CD4-positive, alpha-beta T cell (primary cell): ENCODE results near the gene KIF21A. TPM values are rescaled to one million over a fixed set of nuclear protein-coding genes. Genes with fewer than 3 reads are reported as not detected.

Source experiments
- ATAC-seq: fragments of 200-7000 bp; cut with Tn5 transposase; one replicate; pipeline ENCODE4 v1.10.0; 2022; ENCODE audit warnings: mild to moderate bottlenecking; ENCODE audit not compliant: poor library complexity
- CTCF ChIA-PET: fragments of 350-600 bp; sonication (Branson Sonifier 250); formaldehyde crosslinking; loops from one replicate; lab custom pipeline; 2021; ENCODE audit warnings: antibody characterized with exemption, inconsistent platforms; lab: Charles Lee
- POLR2A ChIA-PET: fragments of 350-600 bp; sonication (Branson Sonifier 250); formaldehyde crosslinking; loops from one replicate; lab custom pipeline; 2021; ENCODE audit warnings: antibody characterized with exemption, inconsistent platforms; lab: Charles Lee
- DNase-seq, 14 experiments: peaks; one replicate each; pipeline ENCODE4 v3.0.0-alpha.2; 2013 to 2020; ENCODE audit warnings: mixed read lengths in 2 of 14
- H3K27ac ChIP-seq, 2 donors: one replicate each; pipeline versions ENCODE4 v1.5.1 to v1.7.0; 2013; ENCODE audit warnings: low read length in 2 of 2, low read depth in 1 of 2, mild to moderate bottlenecking in 1 of 2
- H3K27me3 ChIP-seq, 2 experiments: 1 replicate in 1 of 2; 2 replicates in 1 of 2; pipeline versions ENCODE4 v1.6.1 to v1.7.0; 2013; ENCODE audit warnings: low read length in 2 of 2, control low read depth in 1 of 2, mild to moderate bottlenecking in 1 of 2, moderate library complexity in 1 of 2; ENCODE audit not compliant: insufficient read depth in 2 of 2, control insufficient read depth in 1 of 2
- H3K36me3 ChIP-seq: one replicate; pipeline ENCODE4 v1.6.1; 2013; ENCODE audit warnings: low read length, control low read depth; ENCODE audit not compliant: insufficient read depth
- H3K4me1 ChIP-seq: one replicate; pipeline ENCODE4 v1.6.1; 2013; ENCODE audit warnings: low read length, control low read depth; ENCODE audit not compliant: insufficient read depth
- H3K4me3 ChIP-seq: one replicate; pipeline ENCODE4 v1.5.1; 2013; ENCODE audit warnings: mild to moderate bottlenecking, low read length, moderate library complexity
- H3K9me3 ChIP-seq, 2 experiments: 1 replicate in 1 of 2; 2 replicates in 1 of 2; pipeline versions ENCODE4 v1.6.1 to v1.7.0; 2013; ENCODE audit warnings: low read length in 2 of 2, mild to moderate bottlenecking in 2 of 2, control low read depth in 1 of 2, moderate library complexity in 1 of 2; ENCODE audit not compliant: control insufficient read depth in 1 of 2, insufficient read depth in 1 of 2
- H3K27ac Mint-ChIP-seq: one replicate; pipeline ENCODE4 v1.8.0; 2020; ENCODE audit warnings: mixed read lengths
- H3K27me3 Mint-ChIP-seq: one replicate; pipeline ENCODE4 v1.8.0; 2021; ENCODE audit warnings: mixed read lengths
- H3K36me3 Mint-ChIP-seq: one replicate; pipeline ENCODE4 v1.8.0; 2021; ENCODE audit warnings: low read depth, mixed read lengths
- H3K4me1 Mint-ChIP-seq: one replicate; pipeline ENCODE4 v1.8.0; 2021; ENCODE audit warnings: low read depth, mixed read lengths
- H3K4me3 Mint-ChIP-seq: one replicate; pipeline ENCODE4 v1.8.0; 2020; ENCODE audit warnings: mild to moderate bottlenecking, mixed read lengths
- H3K9me3 Mint-ChIP-seq: one replicate; pipeline ENCODE4 v1.8.0; 2020; ENCODE audit warnings: mixed read lengths
- CTCF ChIP-seq: fragments of 200-600 bp; IDR thresholded peaks from one replicate; pipeline ENCODE4 v1.8.0; 2022; ENCODE audit warnings: antibody characterized with exemption, mild to moderate bottlenecking
- intact Hi-C, 2 experiments: fragments of 100-400 bp; cut with DNase I in 1 of 2; cut with micrococcal nuclease in 1 of 2; formaldehyde crosslinking; loops; one replicate each; pipeline versions ENCODE4 v1.15.1 to v1.9.0; 2023 to 2025; cut with DNase I, micrococcal nuclease
- total RNA-seq, 174 experiments: library from RNA in 2 of 174; stranded (reverse) in 2 of 174; gene quantifications; one replicate each; pipeline ENCODE4 v1.2.3 and lab custom pipeline; 2021 to 2026

Gene KIF21A
- total RNA-seq, 2 experiments from 2014 or later = 3.2 to 3.4 TPM

DNA sequence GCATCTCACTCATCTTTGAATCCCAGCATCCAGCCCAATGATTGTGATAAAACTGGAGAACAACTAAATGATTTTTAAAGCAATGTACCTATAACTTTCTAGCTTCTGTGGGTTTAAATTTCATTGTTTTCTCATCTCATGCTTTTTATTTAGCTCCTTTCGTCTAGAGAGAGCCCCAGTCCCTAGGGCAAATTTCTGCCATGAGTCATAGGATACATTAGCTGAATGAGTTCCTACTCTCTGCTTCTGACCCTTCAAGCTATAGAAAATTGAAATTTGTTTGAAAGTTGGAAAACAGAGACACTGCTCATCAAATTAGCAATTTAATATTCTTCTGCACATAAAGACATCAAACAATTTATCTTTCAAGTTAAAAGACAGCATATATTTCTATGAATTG lies 113.9 kb downstream of the KIF21A start:
- Mint-ChIP-seq H3K4me1 (peaks cover 11% of the 10 kb centered on the region), H3K27ac (no peak overlapping the region), H3K9me3 (no peaks in the 10 kb centered on the region), H3K27me3 (no peaks in the 10 kb centered on the region), H3K4me3 (no peak overlapping the region), H3K36me3 (peaks cover 13% of the 10 kb centered on the region)
- no peak for TF ChIP-seq CTCF
- H3K9me3 ChIP-seq = no peaks in the 10 kb centered on the region
- ChIA-PET CTCF (no interaction called here), POLR2A (no interaction called here)
- DNase-seq (no peak), ATAC-seq (no peak)
- H3K27ac ChIP-seq = no peak overlapping the region
- intact Hi-C loops = no loop called here
- H3K4me3 ChIP-seq = no peak overlapping the region
- H3K27me3 ChIP-seq = no peaks in the 10 kb centered on the region
- H3K4me1 ChIP-seq = peaks cover 9% of the 10 kb centered on the region
- no peaks in the 10 kb centered on the region for H3K36me3 ChIP-seq

DNA sequence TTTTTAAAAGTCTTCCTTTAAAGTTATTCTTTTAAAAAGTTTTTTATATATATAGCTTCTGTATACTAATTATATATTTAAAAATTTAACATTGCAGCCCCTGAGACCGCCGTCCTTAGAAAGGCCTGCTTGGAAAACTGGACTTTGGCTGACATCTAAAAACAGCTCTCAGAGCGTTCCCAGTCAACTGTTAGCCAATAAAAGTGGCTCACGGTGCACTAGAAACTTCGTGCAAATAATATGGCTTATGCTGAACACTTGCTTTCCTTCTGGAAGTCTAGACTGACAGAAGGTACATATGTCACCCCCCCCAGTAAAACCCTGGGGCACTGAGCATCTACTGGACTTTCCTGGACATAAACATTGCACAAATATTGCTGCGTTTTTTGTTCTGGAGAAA lies 115.0 kb downstream of the KIF21A start:
- Mint-ChIP-seq H3K4me3 (no peak overlapping the region), H3K4me1 (peaks cover 11% of the 10 kb centered on the region), H3K27ac (no peak overlapping the region), H3K9me3 (no peaks in the 10 kb centered on the region), H3K36me3 (peaks cover 13% of the 10 kb centered on the region), H3K27me3 (no peaks in the 10 kb centered on the region)
- no peak for TF ChIP-seq CTCF
- no peak for DNase-seq
- intact Hi-C loops = no loop called here
- Histone ChIP-seq H3K36me3 (no peaks in the 10 kb centered on the region), H3K4me1 (peaks cover 9% of the 10 kb centered on the region), H3K9me3 (no peaks in the 10 kb centered on the region), H3K27ac (no peak overlapping the region), H3K27me3 (no peaks in the 10 kb centered on the region), H3K4me3 (no peak overlapping the region)
- no peak for ATAC-seq
- POLR2A ChIA-PET = no interaction called here
- CTCF ChIA-PET = no interaction called here

DNA sequence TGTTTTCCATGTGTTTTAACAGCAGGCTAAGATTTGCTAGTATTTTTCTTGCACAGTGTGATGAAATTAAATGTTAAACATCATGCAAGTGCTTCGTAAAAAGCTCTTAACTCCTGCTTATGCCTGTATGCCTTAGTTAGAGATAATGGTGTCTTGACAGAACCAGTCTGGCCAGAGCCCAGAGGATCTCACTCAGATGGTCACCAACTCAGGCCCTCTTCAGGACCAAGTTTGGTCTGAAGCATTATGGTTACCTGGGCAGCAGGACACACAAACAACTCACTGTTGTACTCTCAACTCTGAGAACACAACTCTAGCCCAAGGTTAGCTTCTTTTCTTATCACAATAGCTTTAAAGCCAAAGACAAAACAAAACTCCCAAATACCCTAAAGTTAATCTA lies 115.4 kb downstream of the KIF21A start:
- Mint-ChIP-seq H3K36me3 (peaks cover 11% of the 10 kb centered on the region), H3K4me1 (peaks cover 11% of the 10 kb centered on the region), H3K4me3 (no peak overlapping the region), H3K27ac (no peak overlapping the region), H3K9me3 (no peaks in the 10 kb centered on the region), H3K27me3 (no peaks in the 10 kb centered on the region)
- intact Hi-C loops = no loop called here
- Histone ChIP-seq H3K9me3 (no peaks in the 10 kb centered on the region), H3K4me1 (peaks cover 5% of the 10 kb centered on the region), H3K36me3 (no peaks in the 10 kb centered on the region), H3K4me3 (no peak overlapping the region), H3K27ac (no peak overlapping the region), H3K27me3 (no peaks in the 10 kb centered on the region)
- ATAC-seq (no peak), DNase-seq (no peak)
- POLR2A ChIA-PET = no interaction called here
- CTCF ChIA-PET = no interaction called here
- TF ChIP-seq CTCF = no peak
